Nephron (organoid): ENCODE results near the gene RPS2.
"Not testable (repeated sequence)": the region's sequence is repeated elsewhere in the genome, so short reads cannot be mapped to it uniquely, and the experiment has no call there.

Experiments
- H3K27ac Mint-ChIP-seq, 3 experiments: 2 replicates each; pipeline ENCODE4 v1.8.0; 2020; ENCODE audit warnings: mixed read lengths in 3 of 3, mild to moderate bottlenecking in 2 of 3, moderate library complexity in 1 of 3
- H3K27me3 Mint-ChIP-seq: 2 replicates; pipeline ENCODE4 v1.8.0; 2021; ENCODE audit warnings: low read depth, mild to moderate bottlenecking, moderate library complexity, mixed read lengths
- H3K36me3 Mint-ChIP-seq: 2 replicates; pipeline ENCODE4 v1.8.0; 2020; ENCODE audit warnings: low read depth, mixed read lengths
- H3K4me1 Mint-ChIP-seq: 2 replicates; pipeline ENCODE4 v1.8.0; 2020; ENCODE audit warnings: mixed read lengths
- H3K4me3 Mint-ChIP-seq, 3 experiments: 2 replicates each; pipeline ENCODE4 v1.8.0; 2020; ENCODE audit warnings: mild to moderate bottlenecking in 3 of 3, mixed read lengths in 3 of 3, moderate library complexity in 2 of 3
- H3K9me3 Mint-ChIP-seq: 2 replicates; pipeline ENCODE4 v1.8.0; 2020; ENCODE audit warnings: mixed read lengths
- TF ChIP-seq, protein P1 (sequence below), 3 experiments: fragments of 200-600 bp; sonication (generic); IDR thresholded peaks; one replicate each; pipeline ENCODE4 v1.5.0; 2021; ENCODE audit warnings: antibody characterized with exemption in 3 of 3; ENCODE audit not compliant: unreplicated experiment in 3 of 3

The RPS2 gene

DNA sequence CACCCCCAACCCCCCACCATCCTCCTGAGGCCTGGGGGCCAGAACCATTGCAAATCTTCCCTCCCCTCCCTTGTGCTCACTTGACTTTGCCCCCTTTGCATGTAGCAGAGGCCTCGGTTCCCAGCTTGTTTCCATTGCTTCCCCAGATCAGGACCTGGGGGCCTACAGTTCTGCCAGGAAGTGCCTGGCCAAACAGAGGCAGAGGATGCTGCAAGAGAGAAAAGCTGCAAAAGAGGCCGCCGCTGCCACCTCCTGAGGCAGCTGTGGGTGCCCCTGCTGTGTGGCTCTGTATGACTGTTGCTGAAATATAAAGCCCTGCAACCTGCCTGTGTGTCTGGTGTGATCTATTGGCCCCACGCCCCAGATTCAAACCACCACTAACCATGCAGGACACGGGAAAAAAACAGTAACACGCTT lies 3.0 kb downstream of the RPS2 start:
- TF ChIP-seq, protein P1, sequence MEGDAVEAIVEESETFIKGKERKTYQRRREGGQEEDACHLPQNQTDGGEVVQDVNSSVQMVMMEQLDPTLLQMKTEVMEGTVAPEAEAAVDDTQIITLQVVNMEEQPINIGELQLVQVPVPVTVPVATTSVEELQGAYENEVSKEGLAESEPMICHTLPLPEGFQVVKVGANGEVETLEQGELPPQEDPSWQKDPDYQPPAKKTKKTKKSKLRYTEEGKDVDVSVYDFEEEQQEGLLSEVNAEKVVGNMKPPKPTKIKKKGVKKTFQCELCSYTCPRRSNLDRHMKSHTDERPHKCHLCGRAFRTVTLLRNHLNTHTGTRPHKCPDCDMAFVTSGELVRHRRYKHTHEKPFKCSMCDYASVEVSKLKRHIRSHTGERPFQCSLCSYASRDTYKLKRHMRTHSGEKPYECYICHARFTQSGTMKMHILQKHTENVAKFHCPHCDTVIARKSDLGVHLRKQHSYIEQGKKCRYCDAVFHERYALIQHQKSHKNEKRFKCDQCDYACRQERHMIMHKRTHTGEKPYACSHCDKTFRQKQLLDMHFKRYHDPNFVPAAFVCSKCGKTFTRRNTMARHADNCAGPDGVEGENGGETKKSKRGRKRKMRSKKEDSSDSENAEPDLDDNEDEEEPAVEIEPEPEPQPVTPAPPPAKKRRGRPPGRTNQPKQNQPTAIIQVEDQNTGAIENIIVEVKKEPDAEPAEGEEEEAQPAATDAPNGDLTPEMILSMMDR (IDR thresholded peaks at IDR 0.05; ENCODE audit: unreplicated experiment in 3 of 3), result no peak
- no peak overlapping the region for H3K27ac Mint-ChIP-seq
- H3K36me3 Mint-ChIP-seq, result peaks cover 30% of the 10 kb centered on the region
- no peaks in the 10 kb centered on the region for H3K9me3 Mint-ChIP-seq
- peaks cover 27% of the 10 kb centered on the region for H3K4me1 Mint-ChIP-seq
- peaks cover 6% of the 10 kb centered on the region for H3K27me3 Mint-ChIP-seq
- peak overlapping the region; percentile 94 to 96 (median 96) for H3K4me3 Mint-ChIP-seq

DNA sequence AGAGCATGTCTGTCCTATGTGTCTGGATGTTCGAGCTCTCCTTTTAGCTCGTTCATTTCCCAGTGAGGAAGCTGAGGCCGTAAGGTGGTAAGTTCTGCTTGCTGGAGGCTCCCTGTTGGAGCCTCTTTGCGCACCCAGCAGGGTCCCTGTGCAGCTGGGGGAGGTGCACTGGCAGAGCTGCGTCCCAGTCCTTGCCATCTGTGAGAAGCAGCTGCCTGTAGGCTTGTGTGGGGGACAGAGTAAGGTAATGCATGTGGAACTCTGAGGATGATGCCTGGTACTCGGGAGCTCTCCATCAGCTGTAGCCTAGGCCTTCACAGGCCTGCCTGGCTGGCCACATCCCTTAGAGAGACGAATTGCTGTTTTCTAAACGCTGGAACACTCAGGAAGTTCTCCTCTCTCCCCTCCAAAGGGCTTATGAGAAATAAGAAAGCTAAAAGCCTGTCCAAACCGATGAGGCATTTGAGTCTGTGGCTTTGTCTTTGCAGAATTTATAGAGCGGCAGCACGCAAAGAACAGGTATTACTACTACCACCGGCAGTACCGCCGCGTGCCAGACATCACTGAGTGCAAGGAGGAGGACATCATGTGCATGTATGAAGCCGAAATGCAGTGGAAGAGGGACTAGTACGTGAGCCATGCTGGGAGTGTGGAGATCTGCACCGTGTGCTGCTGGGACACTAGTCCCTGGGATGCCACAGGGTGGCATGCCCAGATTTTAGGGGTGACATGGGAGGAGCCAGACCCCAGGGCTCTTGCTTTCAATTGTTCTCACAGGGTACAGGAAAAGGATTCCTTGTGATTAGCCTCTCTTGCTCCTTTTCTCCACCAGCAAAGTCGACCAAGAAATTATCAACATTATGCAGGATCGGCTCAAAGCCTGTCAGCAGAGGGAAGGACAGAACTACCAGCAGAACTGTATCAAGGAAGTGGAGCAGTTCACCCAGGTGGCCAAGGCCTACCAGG lies 3.7 kb downstream of the RPS2 start:
- Mint-ChIP-seq H3K36me3 (peaks cover 30% of the 10 kb centered on the region), H3K27me3 (peaks cover 6% of the 10 kb centered on the region), H3K4me3 (peak overlapping the region; percentile 94 to 96 (median 96)), H3K9me3 (no peaks in the 10 kb centered on the region), H3K27ac (peak overlapping the region; percentile 59 to 88 (median 73)), H3K4me1 (peaks cover 27% of the 10 kb centered on the region)
- TF ChIP-seq, protein P1 (IDR thresholded peaks at IDR 0.05; ENCODE audit: unreplicated experiment in 3 of 3), result no peak

DNA sequence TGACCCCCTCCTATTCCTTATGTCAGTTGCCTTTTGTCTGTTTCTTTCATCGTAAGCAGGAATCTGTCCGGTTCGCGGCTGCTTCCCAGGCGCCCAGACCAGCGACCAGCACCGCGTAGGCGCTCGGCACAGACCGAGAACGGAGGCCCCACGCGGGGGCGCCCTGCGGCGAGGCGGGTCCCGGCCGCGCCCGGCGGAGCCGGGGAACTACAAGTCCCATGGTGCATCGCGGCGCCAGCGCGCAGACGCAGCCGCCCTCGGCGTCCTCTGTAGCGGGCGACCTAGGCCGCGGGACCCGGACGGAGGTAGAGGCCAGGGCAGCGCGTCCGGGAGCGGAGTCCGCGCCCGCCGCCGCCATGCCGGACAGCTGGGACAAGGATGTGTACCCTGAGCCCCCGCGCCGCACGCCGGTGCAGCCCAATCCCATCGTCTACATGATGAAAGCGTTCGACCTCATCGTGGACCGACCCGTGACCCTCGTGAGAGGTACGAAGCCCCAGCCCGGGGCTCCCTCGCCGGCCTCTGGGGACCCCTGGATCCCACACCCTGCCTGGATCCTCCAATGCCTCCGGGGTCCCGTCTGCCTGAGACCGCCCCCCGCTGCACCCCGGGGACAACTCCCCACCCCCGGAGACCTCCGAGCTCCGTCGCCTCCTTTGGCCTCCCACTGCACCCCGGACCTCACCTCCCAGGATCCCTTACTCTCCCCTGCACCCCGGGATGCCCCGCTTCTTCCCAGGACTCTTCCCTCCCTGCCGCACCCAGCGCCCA lies 5.2 kb downstream of the RPS2 start, which contains the start of gene NDUFB10:
TSS of gene NDUFB10 (plus strand) at position 270 of the 771 bp plus-strand sequence. CDS start at position 357, 87 bp downstream.
- Mint-ChIP-seq H3K4me3 (peak within 1 kb of the TSS; percentile 94 to 96 (median 96)), H3K9me3 (no peaks in the 10 kb centered on the region), H3K27me3 (peaks cover 6% of the 10 kb centered on the region), H3K4me1 (peaks cover 27% of the 10 kb centered on the region), H3K36me3 (peaks cover 30% of the 10 kb centered on the region), H3K27ac (peak within 1 kb of the TSS; percentile 59 to 88 (median 73))
- TF ChIP-seq, protein P1 (IDR thresholded peaks at IDR 0.05; ENCODE audit: unreplicated experiment in 3 of 3), result peak; percentile 42 to 69 (median 45)

DNA sequence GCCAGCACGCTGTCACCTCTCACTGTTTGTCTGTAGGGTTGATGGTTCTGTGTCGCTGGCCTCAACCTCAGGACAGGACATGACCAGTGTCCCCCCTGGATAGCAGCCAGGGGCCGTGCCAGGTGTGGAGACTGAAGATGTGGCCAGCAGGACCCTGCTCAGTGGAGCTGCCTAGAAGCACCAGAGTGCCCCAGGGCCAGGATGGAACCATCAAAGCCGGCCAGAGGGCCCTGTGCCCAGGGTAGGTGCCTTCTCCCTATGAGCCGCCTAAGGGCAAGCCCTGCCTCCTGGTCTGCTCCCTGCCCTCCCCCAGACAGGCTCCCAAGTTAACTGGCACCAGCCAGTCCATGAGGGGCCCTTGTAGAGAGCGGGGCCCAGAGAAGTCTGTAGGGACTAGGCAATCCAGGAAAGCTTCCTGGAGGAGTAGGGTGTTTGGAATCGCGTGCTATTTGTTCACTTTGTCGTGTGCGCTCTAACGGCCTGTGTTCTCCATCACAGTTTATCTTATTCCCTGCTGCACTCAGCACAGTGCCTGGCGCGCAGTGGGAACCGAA lies 5.8 kb downstream of the RPS2 start:
- TF ChIP-seq, protein P1 (IDR thresholded peaks at IDR 0.05; ENCODE audit: unreplicated experiment in 3 of 3), result no peak
- Mint-ChIP-seq H3K27ac (peak overlapping the region in 2 of 3 experiments; percentile 54 to 55), H3K36me3 (peaks cover 26% of the 10 kb centered on the region), H3K27me3 (peaks cover 6% of the 10 kb centered on the region), H3K4me1 (peaks cover 23% of the 10 kb centered on the region), H3K9me3 (no peaks in the 10 kb centered on the region), H3K4me3 (peak overlapping the region; percentile 94 to 96 (median 96))

DNA sequence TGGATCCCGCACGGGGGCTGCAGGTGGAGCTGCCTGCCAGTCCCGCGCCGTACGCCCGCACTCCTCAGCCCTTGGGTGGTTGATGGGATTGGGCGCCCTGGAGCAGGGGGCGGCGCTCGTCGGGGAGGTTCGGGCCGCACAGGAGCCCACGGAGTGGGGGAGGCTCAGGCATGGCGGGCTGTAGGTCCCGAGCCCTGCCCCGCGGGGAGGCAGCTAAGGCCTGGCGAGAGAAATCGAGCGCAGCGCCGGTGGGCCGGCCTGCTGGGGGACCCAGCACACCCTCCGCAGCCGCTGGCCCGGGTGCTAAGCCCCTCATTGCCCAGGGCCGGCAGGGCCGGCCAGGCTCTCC lies 6.5 kb downstream of the RPS2 start:
- Mint-ChIP-seq H3K4me3 (peak overlapping the region in 1 of 3 experiments; percentile 31), H3K36me3 (peaks cover 20% of the 10 kb centered on the region), H3K4me1 (peaks cover 17% of the 10 kb centered on the region)
- H3K27me3 Mint-ChIP-seq, H3K9me3 Mint-ChIP-seq, H3K27ac Mint-ChIP-seq: not testable (repeated sequence)

DNA sequence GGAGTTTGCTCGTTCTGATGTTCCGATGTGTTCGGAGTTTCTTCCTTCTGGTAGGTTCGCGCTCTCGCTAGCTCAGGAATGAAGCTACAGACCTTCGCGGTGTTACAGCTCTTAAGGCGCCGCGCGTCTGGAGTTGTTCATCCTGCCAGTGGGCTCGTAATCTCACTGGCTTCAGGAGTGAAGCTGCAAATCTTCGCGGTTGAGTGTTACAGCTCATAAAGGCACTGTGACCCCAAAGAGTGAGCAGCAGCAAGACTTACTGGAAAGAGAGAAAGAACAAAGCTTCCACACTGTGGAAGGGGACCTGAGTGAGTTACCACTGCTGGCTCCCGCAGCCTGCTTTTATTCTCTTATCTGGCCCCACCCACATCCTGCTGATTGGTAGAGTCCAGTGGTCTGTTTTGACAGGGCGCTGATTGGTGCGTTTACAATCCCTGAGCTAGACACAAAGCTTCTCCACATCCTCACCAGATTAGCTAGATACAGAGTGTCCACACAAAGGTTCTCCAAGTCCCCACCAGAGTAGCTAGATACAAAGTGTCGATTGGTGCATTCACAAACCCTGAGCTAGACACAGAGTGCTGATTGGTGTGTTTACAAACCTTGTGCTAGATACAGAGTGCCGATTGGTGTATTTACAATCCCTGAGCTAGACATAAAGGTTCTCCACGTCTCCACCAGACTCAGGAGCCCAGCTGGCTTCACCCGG lies 7.0 kb downstream of the RPS2 start:
- not testable (repeated sequence) for H3K27ac Mint-ChIP-seq, H3K9me3 Mint-ChIP-seq, H3K27me3 Mint-ChIP-seq
- Mint-ChIP-seq H3K36me3 (peaks cover 16% of the 10 kb centered on the region), H3K4me1 (peaks cover 13% of the 10 kb centered on the region), H3K4me3 (peak overlapping the region in 2 of 3 experiments; percentile 31 to 36)
